HG02759 (cell line): Measurements from ENCODE around the gene BCKDK.
"Not testable (repeated sequence)": the region's sequence is repeated elsewhere in the genome, so short reads cannot be mapped to it uniquely, and the experiment has no call there.

Experiments used
- ATAC-seq: cut with Tn5 transposase; IDR thresholded peaks from one replicate; pipeline ENCODE4 v1.9.1; 2021; ENCODE audit warnings: mild to moderate bottlenecking, moderate library complexity; ENCODE audit not compliant: unreplicated experiment

BCKDK gene

DNA sequence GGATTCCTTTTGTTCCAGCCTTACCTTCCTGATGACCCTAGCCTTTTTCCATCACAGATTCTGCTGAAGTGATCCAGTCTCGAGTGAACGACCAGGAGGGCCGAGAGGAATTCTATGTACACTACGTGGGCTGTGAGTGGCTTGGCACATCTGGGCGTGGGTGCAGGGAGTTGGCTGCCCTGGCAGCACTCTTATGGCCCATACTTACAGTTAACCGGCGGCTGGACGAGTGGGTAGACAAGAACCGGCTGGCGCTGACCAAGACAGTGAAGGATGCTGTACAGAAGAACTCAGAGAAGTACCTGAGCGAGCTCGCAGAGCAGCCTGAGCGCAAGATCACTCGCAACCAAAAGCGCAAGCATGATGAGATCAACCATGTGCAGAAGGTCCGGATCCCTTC, 11.9 kb downstream of the BCKDK start:
- ATAC-seq: no peak

DNA sequence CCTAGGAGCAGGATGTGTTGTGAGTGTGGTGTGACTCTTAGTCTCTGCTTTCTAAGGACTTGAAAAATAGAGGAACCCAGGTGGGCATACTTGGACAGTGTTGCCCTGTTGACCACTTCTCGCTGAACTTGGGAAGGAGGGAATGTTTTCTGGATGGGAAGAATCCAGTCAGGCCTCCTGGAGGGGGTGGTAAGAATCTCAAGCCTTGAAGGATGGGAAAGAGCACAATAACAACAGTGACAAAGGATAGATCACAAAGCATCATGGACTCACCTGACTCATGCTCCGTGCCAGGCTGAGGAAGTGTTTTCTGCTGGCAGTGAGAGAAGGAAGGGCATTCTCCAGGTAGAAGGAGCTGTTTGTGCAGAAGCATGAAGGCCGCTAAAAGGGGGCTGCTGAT, 17.7 kb downstream of the BCKDK start:
- ATAC-seq: no peak

DNA sequence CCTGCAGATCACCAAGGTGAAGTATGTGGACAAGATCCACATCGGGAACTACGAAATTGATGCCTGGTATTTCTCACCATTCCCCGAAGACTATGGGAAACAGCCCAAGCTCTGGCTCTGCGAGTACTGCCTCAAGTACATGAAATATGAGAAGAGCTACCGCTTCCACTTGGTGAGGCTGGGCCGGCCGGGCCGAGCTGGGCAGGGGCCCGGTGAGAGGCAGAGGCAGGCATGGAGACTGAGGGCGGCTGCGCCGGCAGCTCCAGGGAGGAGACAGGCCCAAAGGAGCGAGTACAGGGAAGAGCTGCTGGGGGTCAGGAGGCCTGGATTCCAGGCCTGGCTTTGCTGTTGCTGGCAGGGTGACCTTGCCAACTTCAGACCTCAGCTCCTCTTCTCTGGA, 19.0 kb downstream of the BCKDK start:
- ATAC-seq: no peak

DNA sequence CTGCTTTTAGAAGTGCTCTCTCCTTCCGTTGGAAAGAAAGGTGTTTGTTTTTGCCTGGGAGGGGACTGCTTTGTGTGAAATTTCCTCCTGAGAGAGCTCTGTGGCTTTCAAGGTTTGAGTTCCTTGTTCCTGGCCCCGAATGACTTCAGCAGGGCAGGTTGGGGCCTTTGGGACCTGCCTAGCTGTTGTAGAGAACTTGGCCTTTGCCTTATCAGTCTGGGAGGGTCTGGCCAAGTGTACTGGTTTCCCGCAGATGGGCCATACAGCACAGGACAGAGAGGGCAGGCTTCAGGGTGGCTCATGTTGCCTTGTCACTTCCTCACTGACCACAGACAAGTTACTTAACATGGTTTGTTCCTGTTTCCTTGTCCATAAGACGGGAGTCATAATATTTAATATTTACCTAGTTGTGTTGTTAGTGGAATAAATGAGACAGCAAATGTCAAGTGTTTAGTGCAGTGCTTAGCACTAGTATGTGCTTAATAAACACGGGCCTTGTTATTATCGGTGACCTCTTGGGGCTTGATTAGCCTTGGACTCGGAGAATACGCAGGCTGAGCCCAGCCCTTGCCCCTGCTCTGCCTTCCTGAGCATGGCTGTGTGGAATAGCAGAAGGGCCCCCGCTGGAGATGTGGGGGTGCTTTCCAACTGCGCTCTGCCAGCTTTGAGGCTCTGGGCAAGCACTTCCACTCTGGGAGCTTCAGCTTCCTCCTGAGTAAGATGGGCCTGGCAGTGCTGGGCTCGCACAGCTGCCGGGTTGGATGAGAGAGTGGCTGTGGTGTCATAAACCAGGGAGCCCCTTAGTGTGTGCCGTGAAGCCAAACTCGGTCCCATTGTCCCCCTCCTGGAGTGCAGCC, 20.8 kb downstream of the BCKDK start:
- no peak for ATAC-seq

DNA sequence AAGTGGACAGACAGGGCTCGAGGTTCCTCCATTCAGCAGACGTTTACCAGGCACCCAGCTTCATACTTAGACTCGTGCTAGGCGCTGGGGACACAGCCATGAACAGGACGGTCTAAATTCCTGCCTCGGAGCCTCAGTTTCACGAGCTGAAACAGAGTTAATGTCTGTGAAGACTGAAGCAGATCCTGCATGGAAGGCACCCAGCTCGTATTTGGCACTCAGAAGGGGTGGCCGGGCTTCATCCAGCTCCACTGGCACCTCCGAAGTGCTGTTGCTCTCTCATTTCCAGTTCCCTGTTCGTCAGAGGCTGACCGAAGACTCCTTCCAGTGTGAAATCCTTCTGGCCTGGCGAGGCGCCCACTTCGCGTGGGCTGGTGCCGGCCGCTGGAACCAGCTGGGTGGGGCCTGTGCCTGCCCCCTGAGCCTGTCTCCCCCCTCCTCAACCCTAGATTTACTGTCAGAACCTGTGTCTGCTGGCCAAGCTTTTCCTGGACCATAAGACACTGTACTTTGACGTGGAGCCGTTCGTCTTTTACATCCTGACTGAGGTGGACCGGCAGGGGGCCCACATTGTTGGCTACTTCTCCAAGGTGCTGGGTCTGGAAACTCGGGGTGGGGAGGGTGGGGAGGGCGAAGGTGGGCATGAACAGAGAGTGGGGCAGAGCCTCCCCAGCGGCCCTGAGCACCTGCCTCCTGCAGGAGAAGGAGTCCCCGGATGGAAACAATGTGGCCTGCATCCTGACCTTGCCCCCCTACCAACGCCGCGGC, 21.6 kb downstream of the BCKDK start:
- no peak for ATAC-seq

DNA sequence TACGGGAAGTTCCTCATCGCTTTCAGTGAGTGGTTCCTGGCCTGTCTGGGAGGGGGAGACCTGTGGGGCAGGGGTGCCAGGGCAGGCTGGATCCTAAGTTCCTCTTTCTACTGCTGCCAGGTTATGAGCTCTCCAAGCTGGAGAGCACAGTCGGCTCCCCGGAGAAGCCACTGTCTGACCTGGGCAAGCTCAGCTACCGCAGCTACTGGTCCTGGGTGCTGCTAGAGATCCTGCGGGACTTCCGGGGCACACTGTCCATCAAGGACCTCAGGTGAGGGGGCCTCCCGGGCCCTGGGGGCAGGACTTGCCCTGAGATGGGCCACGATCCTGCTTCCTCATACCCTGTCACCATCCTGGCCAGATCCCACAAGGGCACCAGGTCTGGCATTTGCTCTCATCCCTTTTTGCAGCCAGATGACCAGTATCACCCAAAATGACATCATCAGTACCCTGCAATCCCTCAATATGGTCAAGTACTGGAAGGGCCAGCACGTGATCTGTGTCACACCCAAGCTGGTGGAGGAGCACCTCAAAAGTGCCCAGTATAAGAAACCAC, 22.2 kb downstream of the BCKDK start:
- no peak for ATAC-seq

DNA sequence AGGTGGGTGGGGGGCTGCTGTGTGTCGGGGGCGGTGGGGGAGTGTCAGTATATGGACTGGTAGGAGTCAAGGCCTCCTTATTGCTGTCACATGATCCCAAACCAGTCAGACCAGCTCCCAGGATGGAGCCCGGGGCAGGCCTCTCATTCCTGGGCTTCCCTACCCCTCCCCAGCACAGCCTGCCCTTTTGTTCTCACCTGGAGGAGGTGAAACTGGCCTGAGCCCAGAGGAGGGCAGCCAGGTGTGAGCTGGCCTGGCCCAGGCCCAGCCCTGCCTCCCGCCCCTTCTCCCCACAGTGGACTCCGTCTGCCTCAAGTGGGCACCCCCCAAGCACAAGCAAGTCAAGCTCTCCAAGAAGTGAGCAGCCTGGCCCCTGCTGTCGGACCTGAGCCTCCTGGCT, 22.7 kb downstream of the BCKDK start:
- ATAC-seq: no peak

DNA sequence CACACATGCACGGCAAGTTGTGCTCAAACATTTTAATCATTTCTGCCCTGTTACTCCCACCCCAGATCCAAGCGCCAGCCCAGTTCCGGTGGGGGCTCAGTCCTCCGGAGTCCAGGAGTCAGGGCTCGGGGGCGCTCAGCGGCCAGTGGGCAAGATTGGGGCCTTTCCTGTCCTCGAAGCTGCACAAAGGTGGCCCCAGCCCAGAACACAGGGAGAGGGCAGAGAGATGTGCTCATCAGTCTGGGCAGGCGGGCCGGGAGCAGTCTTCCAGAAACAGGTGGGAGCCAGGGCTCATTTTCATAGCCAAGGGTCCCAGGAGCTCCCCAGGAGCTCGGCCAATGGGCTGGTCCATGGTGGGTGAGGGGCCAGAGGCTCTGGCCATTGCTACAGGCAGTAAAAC, 23.2 kb downstream of the BCKDK start:
- ATAC-seq: no peak

DNA sequence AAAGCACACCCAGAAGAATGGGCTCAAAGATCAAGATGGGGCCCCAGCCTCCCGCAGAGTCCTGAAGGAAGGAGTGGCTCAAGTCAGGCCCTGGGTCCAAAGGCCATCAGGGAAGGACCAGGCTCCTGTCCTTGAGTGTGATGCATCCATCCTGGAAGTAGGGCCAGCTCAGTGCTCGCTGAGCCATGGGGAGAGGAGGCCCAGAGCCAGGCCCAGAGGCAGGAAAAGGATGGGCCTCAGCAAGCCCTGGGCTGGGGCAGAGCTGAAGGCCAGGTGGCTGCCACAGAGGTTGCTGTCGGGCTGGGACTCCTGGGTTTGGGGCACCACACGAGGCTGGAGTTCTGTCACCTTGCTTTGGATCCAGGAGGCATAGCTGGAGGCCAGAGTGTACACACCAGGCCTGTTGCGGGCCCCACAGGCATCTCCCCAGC, 23.7 kb downstream of the BCKDK start:
- ATAC-seq: no peak

DNA sequence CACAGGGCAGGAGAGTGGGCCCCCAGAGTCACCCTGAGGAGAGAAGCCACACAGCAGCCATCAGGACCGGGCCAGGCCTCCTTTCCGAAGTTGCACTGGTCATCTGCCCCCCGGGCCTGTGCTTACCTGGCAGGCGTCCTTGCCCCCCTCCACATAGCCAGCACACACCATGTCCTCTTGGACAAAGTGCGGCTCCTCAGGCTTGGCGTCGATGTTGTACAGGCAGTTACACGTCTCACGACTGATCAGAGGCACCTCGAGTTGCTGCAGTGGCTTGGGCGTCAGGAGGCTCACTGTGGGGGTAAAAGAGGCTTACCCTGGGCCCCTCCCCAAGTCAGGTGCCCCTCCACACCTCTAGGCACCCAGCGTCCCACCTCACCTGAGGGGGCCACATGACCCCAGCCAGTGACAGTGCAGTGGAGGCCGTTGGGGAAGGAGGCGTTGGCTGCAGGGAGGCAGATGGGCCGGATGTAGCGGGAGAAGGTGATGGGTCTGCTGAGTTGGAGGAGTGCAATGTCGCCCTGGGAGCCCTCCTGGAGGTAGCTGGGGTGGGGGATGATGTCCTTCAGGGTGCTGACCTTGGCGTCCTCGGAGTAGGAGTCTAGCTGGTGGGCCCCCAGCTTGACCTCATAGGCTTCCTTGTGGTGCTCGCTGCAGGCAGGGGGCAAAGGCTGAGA, 24.3 kb downstream of the BCKDK start:
- ATAC-seq: no peak

DNA sequence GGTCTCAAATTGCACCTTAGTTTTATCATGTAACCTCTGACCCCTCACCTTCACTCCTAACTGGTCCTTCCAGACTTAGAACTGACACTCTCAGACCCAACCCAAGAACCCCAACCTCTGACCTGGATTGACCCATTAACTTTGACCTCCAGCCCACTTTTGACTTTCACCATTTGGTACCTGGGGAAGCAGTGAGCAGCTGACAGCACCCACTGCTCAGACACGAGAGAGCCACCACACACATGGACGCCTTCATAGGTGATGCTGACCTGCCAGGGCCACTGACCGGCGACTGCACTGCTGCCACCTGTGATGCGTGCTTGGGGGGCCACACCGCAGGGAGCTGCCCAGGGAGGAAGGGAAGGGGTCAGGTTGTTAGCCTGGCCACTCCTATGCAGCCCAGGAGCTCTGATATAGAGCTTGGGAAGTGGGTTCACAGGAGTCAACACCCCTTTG, 24.9 kb downstream of the BCKDK start:
- no peak for ATAC-seq

DNA sequence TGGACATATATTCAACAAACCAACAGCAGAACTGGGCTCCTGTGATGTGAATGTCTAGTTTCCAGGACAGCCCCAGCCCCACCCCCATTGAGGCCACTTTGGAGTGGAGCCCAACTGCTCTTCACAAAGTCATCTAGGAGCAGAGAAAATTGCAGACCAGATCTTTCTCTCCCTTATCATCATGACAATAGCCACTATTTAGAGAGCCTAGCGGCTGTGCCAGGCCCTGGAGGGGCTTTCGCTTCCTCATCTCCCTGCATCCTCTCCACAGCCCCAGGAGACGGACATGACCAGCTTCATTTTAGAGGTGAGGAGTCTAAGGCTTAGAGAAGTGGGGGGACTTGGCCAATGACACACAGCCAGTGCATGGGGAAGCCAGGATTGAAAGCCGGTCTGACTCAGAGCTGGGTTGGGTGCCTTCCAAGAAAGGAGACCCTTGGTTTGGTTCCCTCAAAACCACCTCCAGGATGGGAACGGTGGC, 25.9 kb downstream of the BCKDK start:
- no peak for ATAC-seq

DNA sequence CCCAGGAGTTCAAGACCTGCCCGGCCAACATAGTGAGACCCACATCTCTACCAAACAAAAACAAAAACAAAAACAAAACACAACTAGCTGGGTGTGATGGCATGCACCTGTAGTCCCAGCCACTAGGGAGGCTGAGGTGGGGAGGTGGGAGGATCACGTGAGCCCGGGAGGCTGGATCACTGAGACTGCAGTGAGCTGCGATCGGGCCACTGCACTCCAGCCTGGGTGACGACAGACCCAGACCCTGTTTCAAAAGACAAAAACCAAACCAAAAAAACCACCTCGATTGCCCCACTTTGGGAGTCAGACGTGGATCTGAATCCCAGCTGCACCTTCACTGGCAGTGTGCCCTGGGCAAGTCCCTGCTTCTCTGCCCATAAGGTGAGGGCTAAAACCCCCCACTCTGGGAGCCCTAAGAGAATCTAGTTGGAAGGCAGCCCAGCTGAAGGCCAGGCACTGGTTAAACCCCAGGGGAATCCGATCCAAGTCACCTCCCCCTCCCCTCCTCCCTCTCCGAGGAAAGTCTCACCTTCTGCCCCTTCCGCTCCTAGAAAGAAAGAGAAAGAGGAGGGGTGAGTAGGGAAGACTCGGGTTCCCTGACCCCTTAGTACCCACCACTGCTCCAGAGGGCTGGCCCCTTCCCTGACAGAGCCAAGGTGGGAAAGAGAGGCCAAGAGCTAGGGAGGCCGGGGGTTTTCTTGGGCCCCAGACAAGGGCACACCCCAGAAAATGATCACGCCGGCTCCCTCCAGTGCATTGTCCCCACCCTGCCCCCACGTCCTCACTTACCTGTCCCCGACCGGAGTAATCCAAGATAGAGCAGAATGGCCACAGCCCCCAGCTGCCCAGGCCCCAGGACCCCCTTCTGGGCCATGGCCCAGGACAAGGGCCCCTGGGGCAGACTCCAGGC, 26.7 kb downstream of the BCKDK start:
- ATAC-seq: no peak

DNA sequence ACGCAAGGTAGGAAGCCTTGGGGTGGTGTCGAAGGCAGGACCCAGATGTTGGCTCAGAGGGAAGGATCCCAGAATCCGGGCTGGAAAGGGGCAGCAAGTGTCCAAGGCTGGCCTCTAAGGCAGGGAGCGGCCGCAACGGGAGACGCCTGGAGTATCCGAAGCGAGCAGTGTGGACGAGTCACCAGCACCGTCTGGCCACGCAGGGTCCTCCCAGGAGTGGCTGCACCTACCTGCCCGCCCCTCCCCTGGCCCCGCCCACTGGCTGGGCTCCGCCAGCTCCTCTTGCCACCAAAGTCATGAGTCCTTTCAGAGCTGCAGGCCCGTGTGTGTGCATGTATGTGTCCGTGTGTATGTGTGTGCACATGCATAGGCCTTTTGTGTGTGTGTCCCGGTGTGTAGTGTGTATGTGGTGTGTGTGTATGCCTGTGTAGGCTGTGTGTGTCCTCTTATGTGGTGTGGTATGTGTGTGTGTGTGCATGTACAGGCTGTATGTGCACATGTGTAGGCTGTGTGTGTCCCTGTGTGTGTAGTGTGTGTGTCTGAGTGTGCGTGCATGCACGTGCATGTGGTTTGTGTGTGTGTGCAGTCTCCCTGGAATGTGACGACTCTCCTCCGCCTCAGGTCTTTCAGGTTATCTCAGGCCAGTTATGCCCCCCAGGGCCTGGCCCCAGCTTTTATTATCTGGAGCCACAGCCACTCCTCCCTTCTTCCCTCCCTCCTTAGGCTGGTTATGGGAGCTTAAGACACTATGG, 27.5 kb downstream of the BCKDK start, which contains the start of gene PRSS8:
Gene PRSS8 (minus strand): TSS at position 193 of the 752 bp plus-strand sequence. CDS start 229 bp downstream, outside the sequence.
- no peak for ATAC-seq

DNA sequence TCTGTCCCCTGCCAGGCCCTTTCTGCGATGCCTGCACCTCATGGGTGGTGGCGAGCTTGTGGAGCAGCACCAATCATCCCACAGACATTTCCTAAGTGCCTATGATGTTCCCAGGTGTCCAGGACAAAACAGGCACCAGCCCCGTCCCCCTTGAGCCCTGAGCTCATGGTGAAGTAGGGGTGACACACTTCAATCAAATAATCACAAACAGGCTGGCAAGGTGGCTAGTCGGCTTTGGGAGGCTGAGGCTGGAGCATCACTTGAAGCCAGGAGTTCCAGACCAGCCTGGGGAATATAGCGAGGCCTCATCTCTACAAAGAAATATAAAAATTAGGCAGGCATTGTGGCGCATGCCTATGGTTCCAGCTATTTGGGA, 28.1 kb downstream of the BCKDK start:
- ATAC-seq: no peak

DNA sequence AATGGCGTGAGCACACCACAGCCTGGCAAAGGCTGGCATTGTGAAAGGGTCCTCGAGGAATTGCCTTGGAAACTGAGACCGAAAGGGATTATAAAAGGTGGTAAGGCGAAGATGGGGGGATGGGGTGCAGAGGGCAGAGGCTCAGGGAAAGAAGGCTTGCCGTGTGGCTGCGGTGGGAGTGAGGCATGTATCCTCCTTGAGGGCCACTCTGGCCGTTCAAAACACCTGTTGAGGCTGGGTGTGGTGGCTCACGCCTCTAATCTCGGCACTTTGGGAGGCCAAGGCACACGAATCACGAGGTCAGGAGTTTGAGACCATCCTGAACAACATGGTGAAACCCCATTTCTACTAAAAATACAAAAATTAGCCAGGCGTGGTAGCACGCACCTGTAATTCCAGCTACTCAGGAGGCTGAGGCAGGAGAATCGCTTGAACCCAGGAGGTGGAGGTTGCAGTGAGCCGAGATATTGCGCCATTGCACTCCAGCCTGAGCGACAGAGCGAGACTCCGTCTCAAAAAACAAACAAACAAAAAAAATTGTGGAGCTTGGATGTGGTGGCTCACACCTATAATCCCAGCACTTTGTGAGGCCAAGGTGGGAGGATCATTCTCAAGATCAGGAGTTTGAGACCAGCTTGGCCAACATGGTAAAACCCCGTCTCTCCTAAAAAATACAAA, 28.8 kb downstream of the BCKDK start:
- ATAC-seq: not testable (repeated sequence)

DNA sequence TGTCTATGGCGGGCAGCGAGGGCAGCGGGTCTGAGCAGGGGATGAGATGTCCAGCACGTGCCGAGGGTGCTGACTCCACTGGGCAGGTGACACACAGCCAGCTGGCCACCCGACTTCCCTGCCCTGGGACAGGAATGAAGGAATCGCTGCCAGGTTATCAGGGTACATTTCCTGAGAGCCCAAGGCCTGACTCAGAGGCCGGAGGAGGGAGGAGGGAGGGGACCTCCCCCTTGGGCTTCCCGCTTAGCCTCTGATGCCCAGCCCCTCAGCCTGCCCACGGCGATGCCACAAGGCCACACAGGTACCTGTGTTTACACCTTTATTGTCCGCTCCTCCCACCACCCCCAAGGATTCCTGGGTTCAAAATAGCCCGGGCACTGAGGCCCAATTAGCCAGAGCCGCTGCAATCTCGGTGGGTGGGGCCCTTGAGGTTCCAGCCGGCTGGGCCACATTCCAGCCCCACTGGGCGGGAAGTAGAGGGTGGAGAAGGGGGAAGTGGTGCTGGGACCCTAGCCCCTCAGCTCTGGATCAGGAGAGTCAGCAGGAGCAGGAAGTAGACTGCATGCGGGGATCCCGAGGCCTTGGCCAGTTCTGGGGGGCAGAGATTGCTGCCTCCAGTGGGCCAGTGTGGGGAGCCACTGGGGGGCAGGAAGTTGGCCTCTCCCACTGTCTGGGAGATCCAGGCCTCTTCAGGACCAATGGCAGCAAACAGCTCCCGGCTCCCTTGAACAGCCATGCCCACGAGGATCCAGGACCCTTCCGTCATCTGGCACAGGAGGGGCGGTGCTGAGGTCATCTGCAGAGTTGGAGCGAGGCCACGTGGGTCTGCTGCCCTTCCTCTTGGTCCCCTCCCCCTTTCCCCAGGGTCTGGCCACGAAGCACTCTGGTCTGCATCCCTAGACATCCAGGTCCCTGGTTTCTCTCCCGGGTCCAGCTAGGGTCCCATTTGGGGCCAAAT, 30.7 kb downstream of the BCKDK start:
- ATAC-seq: no peak

DNA sequence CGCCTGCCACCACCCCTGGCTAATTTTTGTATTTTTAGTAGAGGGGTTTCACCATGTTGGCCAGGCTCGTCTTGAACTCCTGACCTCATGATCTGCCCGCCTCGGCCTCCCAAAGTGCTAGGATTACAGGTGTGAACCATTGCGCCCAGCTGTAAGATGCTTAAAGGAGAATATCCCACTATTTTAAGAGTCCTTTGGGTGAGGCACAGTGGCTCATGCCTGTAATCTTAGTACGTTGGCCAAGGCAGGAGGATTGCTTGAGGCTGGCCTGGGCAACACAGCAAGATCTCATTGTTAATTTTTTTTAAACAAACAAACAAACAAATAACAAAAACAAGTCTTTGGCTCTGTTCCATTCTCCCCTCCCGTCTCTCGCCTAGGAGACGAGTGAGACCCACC, 32.9 kb downstream of the BCKDK start:
- not testable (repeated sequence) for ATAC-seq
